Stimulated activated CD4-positive, alpha-beta T cell treated with anti-CD3 and anti-CD28 coated beads, Interleukin-1b, Interleukin-23, amount 100 ng/mL, for 1 hour (primary cell): ENCODE results near the gene MICAL1.

ENCODE experiments used
- DNase-seq, 2 donors: peaks; one replicate each; pipeline ENCODE4 v3.0.0-alpha.2; 2020; ENCODE audit warnings: low read depth in 2 of 2

The MICAL1 gene

GRCh38 chr6:109453594-109454495 lies 1.7 kb downstream of the MICAL1 start:
- DNase-seq = no peak

- DNase-seq = no peak
These were observed 2.4 kb downstream of the MICAL1 start for GRCh38 chr6:109453156-109453555.

GRCh38 chr6:109452181-109452580 lies 3.4 kb downstream of the MICAL1 start:
- DNase-seq = no peak

GRCh38 chr6:109451376-109451775 lies 4.2 kb downstream of the MICAL1 start:
- DNase-seq = no peak

GRCh38 chr6:109450801-109451200 lies 4.8 kb downstream of the MICAL1 start:
- no peak for DNase-seq

GRCh38 chr6:109449795-109450673 lies 5.5 kb downstream of the MICAL1 start:
- no peak for DNase-seq

GRCh38 chr6:109449064-109449794 lies 6.3 kb downstream of the MICAL1 start:
- DNase-seq = no peak

- no peak for DNase-seq
These were observed 7.0 kb downstream of the MICAL1 start for GRCh38 chr6:109448615-109449014.

- no peak for DNase-seq
These were observed 7.6 kb downstream of the MICAL1 start for GRCh38 chr6:109447878-109448555.

- DNase-seq = no peak
These were observed 8.5 kb downstream of the MICAL1 start for GRCh38 chr6:109447087-109447486.

GRCh38 chr6:109446541-109446940 lies 9.0 kb downstream of the MICAL1 start:
- no peak for DNase-seq

- DNase-seq = no peak
These were observed 9.5 kb downstream of the MICAL1 start for GRCh38 chr6:109446072-109446471.

GRCh38 chr6:109445382-109445781 lies 10.2 kb downstream of the MICAL1 start:
- DNase-seq = no peak

- DNase-seq = no peak
These were observed 12.1 kb downstream of the MICAL1 start for GRCh38 chr6:109443425-109443950.

GRCh38 chr6:109442393-109442924 lies 13.1 kb downstream of the MICAL1 start:
- no peak for DNase-seq

GRCh38 chr6:109441069-109441816 lies 14.3 kb downstream of the MICAL1 start:
- DNase-seq = no peak

GRCh38 chr6:109440331-109441068 lies 15.1 kb downstream of the MICAL1 start, which contains the start of the genes PPIL6 and SMPD2:
TSS of gene PPIL6 (minus strand) at chr6:109440628. CDS start at chr6:109440590, 38 bp downstream.
TSS of gene SMPD2 (plus strand) at chr6:109440724. CDS start at chr6:109441122, 398 bp downstream.
- peak; percentile 45 to 60 for DNase-seq

GRCh38 chr6:109436041-109436440 lies 19.5 kb downstream of the MICAL1 start:
- DNase-seq = no peak

- no peak for DNase-seq
These were observed 21.1 kb downstream of the MICAL1 start for GRCh38 chr6:109434456-109434855.
